ENCODE measurements around the gene RAD52. TPM values are rescaled to one million over a fixed set of nuclear protein-coding genes. Genes with fewer than 3 reads are reported as not detected.

RAD52 gene
- total and polyA plus RNA-seq, 2 donors (not counting 1 experiment from before 2014, with no cell fraction given), result 22.9 to 27.6 TPM

DNA sequence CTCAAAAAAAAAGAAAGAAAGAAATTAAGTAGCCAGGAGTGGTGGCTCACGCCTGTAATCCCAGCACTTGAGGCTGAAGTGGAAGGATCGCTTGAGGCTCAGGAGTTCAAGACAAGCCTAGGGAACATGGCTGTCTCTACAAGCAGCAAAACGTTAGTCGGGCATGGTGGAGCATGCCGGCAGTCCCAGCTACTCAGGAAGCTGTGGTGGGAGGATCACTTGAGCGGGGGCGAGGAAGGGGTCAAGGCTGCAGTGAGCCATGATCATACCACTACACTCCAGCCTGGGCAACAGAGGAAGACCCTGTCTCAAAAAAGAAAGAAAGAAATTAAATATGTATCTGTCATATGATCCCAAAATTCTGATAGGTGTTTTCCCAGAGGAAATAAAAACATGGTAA, 5.3 kb downstream of the RAD52 start:
- CTCF ChIA-PET, result interaction anchor here (0.6 kb wide), 1 partner anchor 58 kb away, joined by 5 read pairs; no protein-coding TSS in a partner anchor
- H3K36me3 ChIP-seq (replicated peaks in 1 of 2; ENCODE audit: control extremely low read depth in 1 of 2, control insufficient read depth in 1 of 2, extremely low read depth in 1 of 2, insufficient read depth in 2 of 2, low read length in 1 of 2), result peaks cover 0 to 14% of the 10 kb centered on the region in 2 experiments
- 42% methylated on average over 5 of the region's 7 CpGs for WGBS (ENCODE audit: insufficient coverage)

GRCh38 chr12:943051-943450, 6.4 kb downstream of the RAD52 start:
- Mint-ChIP-seq H3K27me3 (no peaks in the 10 kb centered on the region), H3K9me3 (ENCODE audit: insufficient read depth) (no peaks in the 10 kb centered on the region), H3K4me1 (peaks cover 21% of the 10 kb centered on the region), H3K4me3 (no peak overlapping the region), H3K27ac (peak overlapping the region; percentile 32)
- intact Hi-C loops (cut with micrococcal nuclease), result loop anchor here (10.0 kb wide), 1 partner anchor 298 kb away; no protein-coding TSS in a partner anchor
- H3K27ac ChIP-seq (ENCODE audit: low read length in 2 of 2), result no peak overlapping the region
- POLR2A ChIA-PET, result interaction anchor here (0.6 kb wide), 1 partner anchor 9 kb away, joined by 7 read pairs; no protein-coding TSS in a partner anchor
- WGBS (ENCODE audit: insufficient coverage), result 98% methylated on average over 6 of the region's 6 CpGs
- H3K9ac ChIP-seq (ENCODE audit: low read length), result no peak overlapping the region
- no peak overlapping the region for H2AFZ ChIP-seq (ENCODE audit: insufficient read depth, low read depth, low read length, poor library complexity, severe bottlenecking)
- TF ChIP-seq EZH2 (IDR thresholded peaks at IDR 0.05; ENCODE audit: borderline replicate concordance, insufficient read depth, low read depth, low read length, poor library complexity, severe bottlenecking), result no peak
- TF ChIP-seq, protein P1, sequence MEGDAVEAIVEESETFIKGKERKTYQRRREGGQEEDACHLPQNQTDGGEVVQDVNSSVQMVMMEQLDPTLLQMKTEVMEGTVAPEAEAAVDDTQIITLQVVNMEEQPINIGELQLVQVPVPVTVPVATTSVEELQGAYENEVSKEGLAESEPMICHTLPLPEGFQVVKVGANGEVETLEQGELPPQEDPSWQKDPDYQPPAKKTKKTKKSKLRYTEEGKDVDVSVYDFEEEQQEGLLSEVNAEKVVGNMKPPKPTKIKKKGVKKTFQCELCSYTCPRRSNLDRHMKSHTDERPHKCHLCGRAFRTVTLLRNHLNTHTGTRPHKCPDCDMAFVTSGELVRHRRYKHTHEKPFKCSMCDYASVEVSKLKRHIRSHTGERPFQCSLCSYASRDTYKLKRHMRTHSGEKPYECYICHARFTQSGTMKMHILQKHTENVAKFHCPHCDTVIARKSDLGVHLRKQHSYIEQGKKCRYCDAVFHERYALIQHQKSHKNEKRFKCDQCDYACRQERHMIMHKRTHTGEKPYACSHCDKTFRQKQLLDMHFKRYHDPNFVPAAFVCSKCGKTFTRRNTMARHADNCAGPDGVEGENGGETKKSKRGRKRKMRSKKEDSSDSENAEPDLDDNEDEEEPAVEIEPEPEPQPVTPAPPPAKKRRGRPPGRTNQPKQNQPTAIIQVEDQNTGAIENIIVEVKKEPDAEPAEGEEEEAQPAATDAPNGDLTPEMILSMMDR (IDR thresholded peaks at IDR 0.05), result no peak
- no peaks in the 10 kb centered on the region for H3K27me3 ChIP-seq (replicated peaks in 1 of 4; ENCODE audit: control extremely low read depth in 1 of 4, control insufficient read depth in 3 of 4, insufficient read depth in 4 of 4, low read length in 3 of 4)
- no peaks in the 10 kb centered on the region for H4K20me1 ChIP-seq (ENCODE audit: control insufficient read depth, insufficient read depth, low read length, poor library complexity, severe bottlenecking)
- peaks cover 0 to 16% of the 10 kb centered on the region in 2 experiments for H3K36me3 ChIP-seq (replicated peaks in 1 of 2; ENCODE audit: control extremely low read depth in 1 of 2, control insufficient read depth in 1 of 2, extremely low read depth in 1 of 2, insufficient read depth in 2 of 2, low read length in 1 of 2)
- H3K4me2 ChIP-seq (replicated peaks; ENCODE audit: low read depth, low read length, poor library complexity, severe bottlenecking), result no peak overlapping the region
- H3K4me1 ChIP-seq (ENCODE audit: control insufficient read depth in 2 of 2, insufficient read depth in 2 of 2, low read length in 2 of 2), result peaks cover 0 to 4% of the 10 kb centered on the region in 2 donors
- DNase-seq (no peak), ATAC-seq (ENCODE audit: low read depth) (no peak)
- H3K79me2 ChIP-seq (ENCODE audit: control insufficient read depth, insufficient read depth, low read length), result peaks cover 52% of the 10 kb centered on the region
- no peaks in the 10 kb centered on the region for H3K9me3 ChIP-seq (ENCODE audit: control extremely low read depth in 1 of 3, control insufficient read depth in 2 of 3, insufficient read depth in 1 of 3, low read length in 2 of 3)
- no peak overlapping the region for H3K4me3 ChIP-seq (ENCODE audit: control extremely low read depth in 1 of 5, extremely low read depth in 1 of 5, insufficient read depth in 1 of 5, low read depth in 2 of 5, low read length in 4 of 5)
- CTCF ChIA-PET, result interaction anchor here (0.6 kb wide), 1 partner anchor 210 kb away, joined by 4 read pairs; no protein-coding TSS in a partner anchor

More for the DNA sequence above, 5.3 kb downstream of the RAD52 start:
- Histone ChIP-seq H3K4me2 (replicated peaks; ENCODE audit: low read depth, low read length, poor library complexity, severe bottlenecking) (no peak overlapping the region), H3K9ac (ENCODE audit: low read length) (no peak overlapping the region), H3K4me1 (ENCODE audit: control insufficient read depth in 2 of 2, insufficient read depth in 2 of 2, low read length in 2 of 2) (peaks cover 0 to 13% of the 10 kb centered on the region in 2 donors), H4K20me1 (ENCODE audit: control insufficient read depth, insufficient read depth, low read length, poor library complexity, severe bottlenecking) (no peaks in the 10 kb centered on the region), H3K4me3 (ENCODE audit: control extremely low read depth in 1 of 5, extremely low read depth in 1 of 5, insufficient read depth in 1 of 5, low read depth in 2 of 5, low read length in 4 of 5) (no peak overlapping the region), H3K27me3 (replicated peaks in 1 of 4; ENCODE audit: control extremely low read depth in 1 of 4, control insufficient read depth in 3 of 4, insufficient read depth in 4 of 4, low read length in 3 of 4) (no peaks in the 10 kb centered on the region), H3K9me3 (ENCODE audit: control extremely low read depth in 1 of 3, control insufficient read depth in 2 of 3, insufficient read depth in 1 of 3, low read length in 2 of 3) (no peaks in the 10 kb centered on the region), H3K27ac (ENCODE audit: low read length in 2 of 2) (no peak overlapping the region), H3K79me2 (ENCODE audit: control insufficient read depth, insufficient read depth, low read length) (peaks cover 45% of the 10 kb centered on the region), H2AFZ (ENCODE audit: insufficient read depth, low read depth, low read length, poor library complexity, severe bottlenecking) (no peak overlapping the region)
- H3K27me3 Mint-ChIP-seq, result no peaks in the 10 kb centered on the region
- TF ChIP-seq, protein P1 (IDR thresholded peaks at IDR 0.05), result no peak
- no peak for TF ChIP-seq EZH2 (IDR thresholded peaks at IDR 0.05; ENCODE audit: borderline replicate concordance, insufficient read depth, low read depth, low read length, poor library complexity, severe bottlenecking)
- intact Hi-C loops (cut with micrococcal nuclease), result loop anchor here (10.0 kb wide), 1 partner anchor 299 kb away; no protein-coding TSS in a partner anchor
- ATAC-seq (ENCODE audit: low read depth), result no peak
- POLR2A ChIA-PET, result no interaction called here
- H3K9me3 Mint-ChIP-seq (ENCODE audit: insufficient read depth), result no peaks in the 10 kb centered on the region
- peak overlapping the region; percentile 53 for H3K27ac Mint-ChIP-seq
- H3K4me3 Mint-ChIP-seq, result no peak overlapping the region
- H3K4me1 Mint-ChIP-seq, result peaks cover 29% of the 10 kb centered on the region
- no peak for DNase-seq
